ENCODE measurements around the gene ZDHHC7. TPM values are rescaled to one million over a fixed set of nuclear protein-coding genes. Genes with fewer than 3 reads are reported as not detected.
A peak's percentile ranks its signal among the peaks of the same experiment; 100 is the strongest.
"Not testable (repeated sequence)": the region's sequence is repeated elsewhere in the genome, so short reads cannot be mapped to it uniquely, and the experiment has no call there.

ZDHHC7 gene
- total RNA-seq, 2 donors from 2014 or later, result 33.2 to 35.2 TPM

DNA sequence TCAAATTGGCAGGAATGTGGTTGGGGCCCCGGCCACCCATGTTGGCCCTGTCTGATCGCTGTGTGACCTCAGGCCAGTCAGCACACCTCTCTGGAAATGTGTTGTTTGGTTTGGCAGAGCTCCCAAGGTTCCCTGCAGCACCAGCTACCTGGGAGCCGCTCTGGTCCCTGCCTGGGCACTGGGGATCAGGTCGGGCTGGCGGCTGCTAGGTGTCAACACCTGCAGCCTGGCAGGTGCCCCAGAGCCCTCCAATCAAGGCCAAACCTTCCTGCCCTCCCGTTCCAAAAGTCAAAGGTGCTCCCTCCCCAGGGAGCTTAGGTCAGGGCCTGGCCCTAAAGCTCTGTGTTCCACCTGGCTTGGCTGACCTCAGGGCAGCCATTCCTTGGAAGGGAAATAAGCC lies 55.9 kb downstream of the ZDHHC7 start:
- intact Hi-C loops (cut with DNase I), result loop anchor here in 1 of 2 donors (5.0 kb wide), 1 partner anchor 193 kb away; no protein-coding TSS in a partner anchor
- ATAC-seq, result no peak
- DNase-seq, result no peak

DNA sequence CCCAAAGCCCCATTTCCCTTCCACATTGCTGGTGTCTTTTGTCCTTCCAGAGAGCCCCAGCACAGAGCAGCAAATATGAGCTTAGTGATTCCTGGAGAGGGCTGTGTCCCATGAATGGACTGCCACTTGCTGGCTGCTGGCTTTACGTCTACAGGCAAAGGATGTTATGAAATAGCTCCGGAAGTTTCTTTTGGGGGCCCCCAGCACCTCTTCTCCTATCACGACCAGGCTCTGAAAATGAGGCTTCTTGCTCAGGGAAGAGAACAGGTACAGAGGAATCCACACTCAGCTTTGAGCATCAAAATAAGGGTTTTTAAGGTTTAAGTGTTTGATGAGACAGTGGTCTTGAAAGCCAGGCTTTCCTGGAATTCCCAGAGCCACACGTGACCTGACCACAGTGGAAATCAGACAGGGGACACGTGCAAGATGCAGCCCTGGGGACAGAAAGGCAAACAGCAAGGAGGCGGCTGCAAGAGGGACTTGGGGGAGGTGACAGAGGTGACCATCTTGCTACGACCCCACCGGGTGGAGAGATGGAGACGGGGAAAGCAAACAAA lies 58.1 kb downstream of the ZDHHC7 start:
- ATAC-seq, result peak; percentile 2 to 28
- DNase-seq, result no peak
- intact Hi-C loops (cut with DNase I), result loop anchor here in 1 of 2 donors (5.0 kb wide), 1 partner anchor 196 kb away; no protein-coding TSS in a partner anchor

DNA sequence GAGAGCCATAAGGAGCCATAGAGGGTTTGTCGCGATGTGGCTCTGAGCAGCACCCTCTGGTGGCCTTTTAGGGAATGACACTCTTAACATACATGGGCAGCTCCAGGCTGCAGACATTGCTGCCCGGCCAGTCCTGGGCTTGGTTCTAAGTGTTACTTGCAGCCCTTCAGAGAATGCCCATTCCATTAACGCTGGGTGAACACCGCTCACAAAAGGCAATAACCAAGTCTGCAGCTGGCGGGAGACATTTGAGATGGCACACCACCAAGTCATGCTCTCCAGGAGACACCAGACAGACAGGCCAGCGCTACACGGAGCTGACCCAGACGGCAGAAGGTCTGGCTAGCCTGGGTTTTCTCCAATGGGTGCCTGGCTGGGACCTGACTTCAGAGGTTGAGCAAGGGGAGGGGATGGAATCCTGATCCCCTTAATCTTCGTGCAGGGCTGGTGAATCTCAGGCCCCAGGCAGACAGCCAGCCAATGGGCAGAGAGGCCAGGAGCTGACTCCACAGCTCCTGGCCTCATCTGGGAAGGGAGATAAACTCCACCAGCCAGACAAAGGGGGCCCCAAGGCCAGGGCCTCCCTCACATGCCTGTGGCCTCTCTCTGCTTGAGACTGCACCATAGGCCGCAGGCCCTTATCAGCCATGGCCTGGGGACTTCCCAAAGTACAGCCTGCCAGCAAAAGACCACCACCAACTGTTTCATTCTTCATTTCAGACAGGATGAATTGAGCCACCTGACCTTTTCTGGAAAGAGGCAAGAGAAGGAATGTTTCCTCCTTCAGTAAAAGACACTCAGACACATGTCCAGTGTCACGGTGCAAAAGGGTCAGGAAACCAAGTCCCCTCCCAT lies 58.8 kb downstream of the ZDHHC7 start:
- intact Hi-C loops (cut with DNase I), result loop anchor here in 1 of 2 donors (5.0 kb wide), 1 partner anchor 195 kb away; no protein-coding TSS in a partner anchor
- peak; percentile 77 for DNase-seq
- peak; percentile 90 to 92 for ATAC-seq

DNA sequence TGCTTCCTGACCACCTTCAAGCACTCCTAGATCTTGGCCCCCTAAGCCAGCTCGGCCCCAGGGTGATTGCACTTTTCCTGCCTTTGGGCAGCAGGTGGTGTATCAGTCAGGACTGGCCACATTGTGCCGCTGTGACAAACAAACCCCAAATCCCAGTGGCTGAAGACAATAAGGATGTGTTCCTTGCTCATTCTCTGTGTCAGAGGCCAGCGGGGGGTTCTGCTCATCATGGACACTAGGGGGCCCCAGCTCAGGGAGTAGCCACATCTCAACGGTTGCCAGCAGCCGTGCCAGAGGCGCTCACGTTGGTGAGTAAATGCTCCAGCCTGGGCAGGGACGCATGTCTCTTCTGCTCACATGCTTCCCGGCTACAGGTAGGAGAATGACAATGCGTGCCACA lies 60.4 kb downstream of the ZDHHC7 start:
- intact Hi-C loops (cut with DNase I), result loop anchor here in 1 of 2 donors (5.0 kb wide), 1 partner anchor 194 kb away; no protein-coding TSS in a partner anchor
- ATAC-seq, result no peak
- DNase-seq, result no peak

DNA sequence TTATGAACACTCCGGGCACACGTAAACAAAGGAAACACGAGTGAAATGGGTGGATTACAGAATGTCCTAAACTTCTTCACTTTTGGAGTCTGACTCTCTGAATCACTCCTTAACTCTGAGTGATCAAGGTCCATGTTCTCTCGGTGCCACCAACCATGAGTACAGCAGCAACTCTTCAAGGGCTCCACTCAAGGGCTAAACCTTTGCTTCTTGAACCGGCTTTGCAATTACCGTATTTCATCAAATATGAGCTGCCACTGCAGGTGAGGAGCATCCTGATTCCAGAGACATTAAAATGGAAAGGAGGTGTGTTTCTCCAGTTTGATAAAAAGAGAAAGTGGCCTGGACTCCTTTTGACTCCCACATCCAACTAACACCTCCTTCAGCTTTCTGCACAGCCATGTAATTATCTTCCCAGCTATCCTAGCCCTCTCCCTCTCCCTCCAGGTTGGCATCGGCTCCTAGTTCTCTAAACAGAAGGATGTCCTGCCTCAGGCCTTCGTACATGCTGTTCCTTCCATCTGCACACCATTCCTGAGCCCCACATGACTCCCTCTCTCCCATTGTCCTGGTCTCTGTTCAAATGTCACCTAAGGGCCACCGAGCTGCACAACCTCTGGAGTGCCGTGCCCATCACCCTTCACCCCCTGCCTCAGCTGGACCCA lies 61.4 kb downstream of the ZDHHC7 start:
- intact Hi-C loops (cut with DNase I), result loop anchor here in 1 of 2 donors (5.0 kb wide), 1 partner anchor 193 kb away; no protein-coding TSS in a partner anchor
- DNase-seq, result no peak
- no peak for ATAC-seq

DNA sequence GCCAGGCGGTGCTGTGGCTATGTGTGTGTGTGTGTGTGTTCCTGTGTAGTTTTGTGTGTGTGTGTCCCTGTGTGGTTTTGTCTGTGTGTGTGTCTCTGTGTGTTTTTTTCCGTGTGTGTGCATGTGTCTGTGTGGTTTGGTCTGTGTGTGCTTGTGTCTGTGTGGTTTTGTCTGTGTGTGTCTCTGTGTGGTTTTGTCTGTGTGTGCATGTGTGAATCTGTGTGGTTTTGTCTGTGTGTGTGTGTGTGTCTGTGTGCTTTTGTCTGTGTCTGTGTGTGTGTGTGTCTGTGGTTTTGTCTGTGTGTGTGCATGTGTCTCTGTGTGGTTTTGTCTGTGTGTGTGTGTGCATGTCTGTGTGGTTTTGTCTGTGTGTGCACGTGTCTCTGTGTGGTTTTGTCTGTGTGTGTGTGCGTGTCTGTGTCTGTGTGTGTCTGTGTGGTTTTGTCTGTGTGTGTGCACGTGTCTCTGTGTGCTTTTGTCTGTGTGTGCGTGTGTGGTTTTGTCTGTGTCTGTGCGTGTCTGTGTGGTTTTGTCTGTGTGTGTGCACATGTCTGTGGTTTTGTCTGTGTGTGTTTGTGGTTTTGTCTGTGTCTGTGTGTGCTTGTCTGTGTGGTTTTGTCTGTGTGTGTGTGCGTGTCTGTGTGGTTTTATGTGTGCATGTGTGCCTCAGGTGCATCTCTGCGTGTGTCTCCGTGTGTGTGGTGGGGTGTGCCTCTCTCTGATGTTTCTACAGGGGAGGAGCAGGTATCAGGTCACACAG lies 62.3 kb downstream of the ZDHHC7 start:
- DNase-seq, result no peak
- ATAC-seq, result no peak
- intact Hi-C loops (cut with DNase I), result no loop called here

DNA sequence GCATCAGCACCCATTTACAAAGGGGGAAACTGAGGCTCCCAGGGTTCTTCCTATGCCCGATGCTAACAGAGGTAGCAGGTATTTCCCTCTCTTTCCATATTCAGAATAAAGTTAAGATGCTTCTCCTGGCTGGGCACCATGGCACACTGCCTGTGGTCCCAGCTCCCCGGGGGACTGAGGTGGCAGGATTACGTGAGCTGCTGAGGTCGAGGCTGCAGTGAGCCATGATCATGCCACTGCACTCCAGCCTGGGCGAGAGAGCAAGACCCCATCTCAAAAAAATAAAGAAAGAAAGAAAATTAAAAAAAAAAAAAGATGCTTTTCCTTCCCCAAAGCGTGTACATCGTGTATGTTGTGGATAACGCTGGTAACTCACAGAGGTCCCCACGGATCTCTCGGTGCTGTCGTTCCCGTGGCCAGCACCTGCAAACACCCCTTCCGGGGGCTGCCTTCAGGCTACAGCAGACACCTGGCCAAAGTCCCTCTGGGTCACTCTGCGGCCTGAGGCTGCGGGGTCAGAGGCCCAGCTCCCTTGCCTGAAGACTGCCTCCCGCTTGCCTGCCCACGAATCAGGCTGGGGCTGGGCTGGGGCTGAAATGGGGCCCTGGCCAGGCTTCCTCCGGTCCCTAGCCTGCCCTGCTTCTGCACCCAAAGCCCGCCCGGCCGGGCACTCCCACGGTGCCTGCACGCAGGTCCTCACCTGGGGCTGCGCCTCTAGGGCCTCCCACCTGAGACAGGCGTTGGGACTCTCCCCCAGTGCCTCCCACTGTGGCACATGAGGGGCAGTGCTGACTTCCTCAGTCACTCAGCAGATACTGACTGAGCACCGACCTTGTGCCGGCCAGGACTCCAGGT lies 63.1 kb downstream of the ZDHHC7 start:
- ATAC-seq (no peak), DNase-seq (no peak)
- intact Hi-C loops (cut with DNase I), result no loop called here

DNA sequence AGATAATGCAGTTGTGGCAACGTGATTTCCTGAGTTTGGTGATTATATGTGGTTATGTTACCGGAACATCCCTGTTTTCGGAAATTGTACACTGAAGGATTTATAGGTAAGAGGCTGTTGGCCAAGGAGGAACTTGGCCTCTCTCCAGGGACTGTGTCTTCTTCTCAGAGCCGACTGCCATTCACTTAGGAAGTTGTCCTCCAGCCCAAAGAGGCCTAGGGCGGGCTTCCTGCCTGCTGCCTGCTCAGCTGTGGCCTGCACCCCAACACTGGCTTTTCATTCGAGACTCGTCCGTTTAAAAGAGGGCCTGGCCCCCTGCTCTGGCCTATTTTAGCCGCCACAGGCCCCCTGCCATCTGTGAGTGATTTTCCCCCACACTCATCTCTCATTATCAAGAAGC lies 64.3 kb downstream of the ZDHHC7 start:
- intact Hi-C loops (cut with DNase I), result no loop called here
- peak in 1 of 2 donors; percentile 16 for ATAC-seq
- DNase-seq, result no peak

DNA sequence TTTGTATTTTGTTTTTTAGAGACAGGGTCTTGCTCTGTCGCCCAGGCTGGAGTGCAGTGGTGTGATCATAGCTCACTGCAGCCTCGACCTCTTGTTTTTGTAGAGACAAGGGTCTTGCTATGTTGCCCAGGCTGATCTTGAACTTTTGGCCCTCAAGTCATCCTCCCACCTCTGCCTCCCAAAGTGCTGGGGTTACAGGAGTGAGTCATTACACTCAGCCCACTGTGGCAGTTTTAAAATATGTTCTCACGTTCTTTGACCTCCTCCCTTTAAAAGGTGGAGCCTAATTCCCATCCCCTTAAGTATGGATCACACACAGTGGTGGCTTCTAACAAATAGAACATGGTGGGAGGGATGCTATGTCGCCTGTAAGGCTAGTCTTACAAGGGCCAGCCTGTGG lies 67.7 kb downstream of the ZDHHC7 start:
- intact Hi-C loops (cut with DNase I), result no loop called here
- ATAC-seq (no peak), DNase-seq (no peak)

DNA sequence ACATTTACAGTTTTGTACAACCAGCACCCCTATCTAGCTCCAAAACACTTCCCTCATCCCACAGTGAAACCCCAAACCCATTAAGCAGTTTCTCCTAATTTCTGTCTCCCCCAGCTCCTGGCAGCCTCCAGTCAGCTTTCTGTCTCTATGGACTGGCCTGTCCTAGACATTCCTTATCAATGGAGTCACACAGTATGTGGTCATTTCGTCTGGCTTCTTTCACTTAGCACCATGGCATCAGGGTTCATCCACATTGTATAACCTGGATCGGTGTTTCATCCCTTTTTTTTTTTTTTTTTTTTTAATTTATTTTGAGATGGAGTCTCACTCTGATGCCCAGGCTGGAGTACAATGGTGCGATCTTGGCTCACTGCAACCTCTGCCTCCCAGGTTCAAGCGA lies 68.5 kb downstream of the ZDHHC7 start:
- intact Hi-C loops (cut with DNase I), result no loop called here
- no peak for ATAC-seq
- DNase-seq, result no peak

DNA sequence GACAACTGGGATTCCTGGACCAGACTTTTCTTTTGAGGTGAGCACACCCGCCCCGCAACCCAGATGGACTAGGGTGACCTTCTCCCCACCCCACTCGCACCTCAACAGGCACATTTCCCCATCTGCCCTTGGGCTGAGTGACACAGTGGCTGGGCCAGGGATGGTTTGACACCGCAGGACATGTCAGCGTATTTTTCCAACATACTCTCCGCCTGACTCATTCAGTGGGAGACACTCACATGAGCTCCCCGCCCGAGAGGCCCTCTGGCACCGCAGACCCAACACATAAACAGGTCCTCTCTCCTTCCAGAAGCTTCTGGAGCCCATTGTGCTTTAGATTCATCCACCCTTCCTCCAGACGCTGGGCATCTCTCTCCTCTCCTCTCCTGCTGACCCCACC lies 69.4 kb downstream of the ZDHHC7 start:
- DNase-seq, result no peak
- intact Hi-C loops (cut with DNase I), result no loop called here

DNA sequence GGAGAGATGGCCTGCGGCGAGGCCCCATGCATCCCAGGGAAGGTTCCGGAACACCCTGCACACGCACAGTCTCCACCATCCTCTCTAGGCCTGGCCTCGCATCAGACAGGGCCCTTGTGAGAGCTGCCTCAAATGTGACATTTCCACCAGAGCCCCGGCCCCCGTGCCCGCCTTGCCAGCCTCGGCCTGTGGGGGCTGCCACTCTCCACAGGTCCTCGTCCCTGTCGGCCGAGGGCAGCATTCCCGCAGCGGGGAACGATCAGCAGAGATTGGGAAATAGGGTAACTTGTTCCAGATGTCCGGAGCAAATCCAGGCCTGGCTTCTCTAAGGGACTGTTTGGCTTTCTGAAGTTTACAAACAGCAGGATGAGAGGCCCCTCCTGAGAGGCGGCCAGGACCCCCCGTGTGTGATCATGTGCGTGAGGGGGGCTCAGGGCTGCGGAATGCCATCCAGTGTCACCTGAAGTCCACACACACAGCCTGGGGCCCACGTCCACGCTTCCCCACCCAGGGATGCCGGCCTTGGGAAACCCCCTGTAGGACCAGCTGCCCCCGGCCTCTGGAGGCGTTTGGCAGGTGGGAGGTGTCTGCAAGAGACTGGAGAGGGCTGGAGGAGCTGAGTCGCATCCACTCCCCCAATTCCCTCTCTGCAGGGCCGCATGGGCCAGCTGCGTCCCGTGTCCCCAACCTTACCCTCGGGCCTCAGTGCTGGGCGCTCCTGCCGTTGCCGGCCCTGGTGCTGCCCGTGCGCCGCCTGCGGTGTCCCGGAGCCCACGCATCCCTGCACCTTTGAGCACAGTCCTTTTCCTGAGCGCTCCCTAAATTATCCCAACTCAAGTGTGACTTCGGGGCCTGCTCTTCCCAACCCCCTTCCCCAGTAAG lies 70.4 kb downstream of the ZDHHC7 start:
- ATAC-seq, result peak; percentile 12 to 71
- no peak for DNase-seq
- intact Hi-C loops (cut with DNase I), result no loop called here

More for the DNA sequence above, 69.4 kb downstream of the ZDHHC7 start:
- ATAC-seq, result no peak

DNA sequence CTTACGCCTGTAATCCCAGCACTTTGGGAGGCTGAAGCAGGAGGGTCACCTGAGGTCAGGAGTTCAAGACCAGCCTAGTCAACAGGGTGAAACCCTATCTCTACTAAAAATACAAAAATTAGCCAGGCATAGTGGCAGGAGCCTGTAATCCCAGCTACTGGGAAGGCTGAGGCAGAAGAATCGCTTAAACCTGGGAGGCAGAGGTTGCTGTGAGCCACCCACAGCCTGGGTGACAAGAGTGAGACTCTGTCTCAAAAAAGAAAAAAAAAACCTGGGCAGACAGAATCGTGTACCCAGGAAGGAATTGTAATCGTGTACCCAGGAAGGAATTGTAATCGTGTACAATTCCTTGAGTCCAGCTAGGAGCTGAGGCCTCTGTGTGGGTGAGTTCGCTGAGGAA lies 72.7 kb downstream of the ZDHHC7 start:
- intact Hi-C loops (cut with DNase I); DNase-seq; ATAC-seq: not testable (repeated sequence)

DNA sequence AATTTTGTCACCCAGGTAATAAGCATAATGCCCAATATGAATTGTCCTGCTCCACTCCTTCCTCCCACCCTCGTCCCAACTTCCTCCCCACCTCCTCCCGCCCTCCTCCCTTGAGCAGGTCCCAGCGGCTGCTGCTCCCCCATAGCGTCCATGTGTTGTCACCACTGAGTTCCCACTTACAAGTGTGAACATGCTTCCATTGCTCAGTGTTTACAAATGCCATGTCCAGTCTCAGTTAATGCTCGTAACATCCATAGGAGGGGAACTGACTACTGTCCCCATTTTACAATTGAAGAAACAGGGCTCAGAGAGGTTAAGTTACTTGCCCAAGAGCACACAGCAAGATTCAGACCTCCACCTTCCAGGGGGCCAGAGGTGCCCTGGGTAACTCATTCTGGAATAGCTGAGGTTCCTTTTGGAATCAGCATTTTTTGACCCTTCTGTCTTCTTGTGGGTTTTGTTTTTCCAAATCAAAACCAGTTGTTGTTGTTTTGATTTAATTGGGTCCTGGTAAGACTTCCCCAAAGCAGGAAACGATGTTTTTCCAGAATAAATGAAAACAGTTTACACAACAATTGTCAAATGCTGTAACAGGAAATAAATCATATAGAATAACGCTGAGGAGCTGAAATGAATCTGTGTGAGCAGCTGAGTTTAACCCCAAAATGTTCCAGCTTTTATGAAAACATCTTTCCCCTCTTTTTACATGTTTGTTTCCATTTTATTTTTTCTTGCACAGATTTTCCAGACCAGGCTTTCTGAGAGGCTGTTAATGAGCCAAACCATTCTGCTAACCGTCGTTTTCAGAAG lies 73.9 kb downstream of the ZDHHC7 start:
- DNase-seq (no peak), ATAC-seq (no peak)
- intact Hi-C loops (cut with DNase I), result no loop called here

DNA sequence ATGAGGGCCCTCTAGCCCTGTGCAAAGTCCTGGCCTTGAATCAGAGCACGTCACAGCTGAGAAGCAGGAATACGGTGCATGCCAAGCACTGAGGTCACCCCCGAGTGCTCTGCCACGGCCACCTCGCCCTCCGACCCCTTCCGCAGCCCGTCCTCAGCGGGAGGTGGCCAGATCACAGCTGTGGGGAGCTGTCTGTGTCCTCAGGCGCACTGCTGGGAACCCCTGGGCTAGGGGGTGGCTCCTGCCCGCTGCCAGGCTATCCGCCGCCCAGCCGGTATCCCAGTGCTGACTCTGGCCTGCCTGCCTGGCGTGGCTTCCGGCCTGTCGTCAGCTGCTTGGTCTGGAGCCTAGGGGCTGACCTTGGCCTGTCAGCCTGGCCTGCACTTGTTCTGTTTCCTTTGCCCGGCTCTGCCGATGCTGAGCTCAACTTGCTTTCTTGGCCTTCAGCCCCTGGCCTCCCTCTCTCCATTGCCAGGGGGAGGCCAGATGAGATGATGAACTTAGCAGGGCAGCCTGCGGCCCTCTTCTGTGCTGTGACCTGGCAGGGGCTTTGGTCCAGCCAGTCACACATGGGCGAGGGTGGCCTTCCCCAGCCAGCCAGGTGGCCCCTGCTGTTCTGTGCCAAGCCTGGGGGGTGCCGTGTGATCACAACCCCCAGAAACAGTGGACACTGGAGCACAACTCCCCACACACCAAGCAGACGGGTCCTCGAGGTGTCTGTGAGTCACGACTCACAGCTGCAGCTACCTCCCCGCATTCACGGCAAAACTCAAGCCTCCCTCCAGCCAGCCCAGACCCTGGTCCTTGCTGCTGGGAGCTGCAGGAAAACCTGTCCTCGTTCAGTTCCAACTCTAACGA lies 77.3 kb downstream of the ZDHHC7 start:
- peak; percentile 89 for DNase-seq
- peak; percentile 90 to 93 for ATAC-seq
- intact Hi-C loops (cut with DNase I), result no loop called here

DNA sequence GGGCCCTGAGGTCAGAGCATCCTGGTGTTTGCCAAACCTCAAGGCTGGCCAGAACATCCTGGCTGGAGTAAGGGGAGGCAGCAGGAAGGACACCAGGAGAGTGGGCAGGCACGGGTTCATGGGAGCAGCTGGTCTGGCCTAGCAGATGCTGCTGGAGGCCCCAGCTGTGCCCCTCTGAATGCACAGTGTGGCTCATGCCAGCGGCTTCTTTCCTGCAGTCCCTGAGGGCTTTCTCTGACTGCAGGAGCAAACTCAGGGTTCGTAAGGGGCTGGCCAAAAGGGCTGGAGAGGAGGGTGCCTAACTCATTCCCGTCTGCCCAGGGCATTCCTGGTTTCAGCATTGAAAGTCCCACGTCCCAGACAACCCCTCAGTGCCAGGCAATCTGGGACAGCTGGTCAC lies 78.7 kb downstream of the ZDHHC7 start:
- no peak for ATAC-seq
- intact Hi-C loops (cut with DNase I), result no loop called here
- DNase-seq, result no peak
